Measurements from ENCODE around the gene DENND1B. TPM values are rescaled to one million over a fixed set of nuclear protein-coding genes. Genes with fewer than 3 reads are reported as not detected.

Gene DENND1B
- total and polyA plus RNA-seq, 2 of the 13 experiments (the other 11 are each of a cell fraction or from before 2014, with no cell fraction given): 2.6 to 5.7 TPM

GRCh38 chr1:197783510-197783948, 8.2 kb upstream of the DENND1B start (continued):
- TF ChIP-seq MLXIP (CRISPR knock-in tag; IDR thresholded peaks at IDR 0.05; ENCODE audit: borderline replicate concordance) (no peak), MTF2 (CRISPR knock-in tag; IDR thresholded peaks at IDR 0.05; ENCODE audit: borderline replicate concordance) (no peak), ZNF878 (CRISPR knock-in tag; IDR thresholded peaks at IDR 0.05) (no peak)

GRCh38 chr1:197782722-197783360, 7.6 kb upstream of the DENND1B start:
- Histone ChIP-seq H2AFZ (ENCODE audit: low read length) (no peak overlapping the region), H3K4me3 (replicated peaks in 1 of 3; ENCODE audit: insufficient read depth in 1 of 3, low read depth in 2 of 3, low read length in 3 of 3) (no peak overlapping the region), H3K4me2 (ENCODE audit: low read depth, low read length) (no peak overlapping the region), H3K79me2 (ENCODE audit: insufficient read depth, low read length) (no peaks in the 10 kb centered on the region), H3K9ac (ENCODE audit: insufficient read depth, low read depth, low read length) (no peak overlapping the region), H3K27me3 (ENCODE audit: control insufficient read depth in 1 of 2, insufficient read depth in 2 of 2, low read length in 2 of 2) (no peaks in the 10 kb centered on the region), H3K27ac (ENCODE audit: extremely low read length, insufficient read depth, low read length) (no peak overlapping the region), H3K9me3 (ENCODE audit: low read length) (no peaks in the 10 kb centered on the region), H4K20me1 (ENCODE audit: insufficient read depth, low read length) (no peaks in the 10 kb centered on the region), H3K36me3 (replicated peaks in 1 of 2; ENCODE audit: control insufficient read depth in 1 of 2, insufficient read depth in 2 of 2, low read length in 2 of 2) (no peaks in the 10 kb centered on the region), H3K4me1 (ENCODE audit: insufficient read depth, low read length) (no peaks in the 10 kb centered on the region)
- CTCF ChIA-PET (ENCODE audit: low intra/inter-chr PET ratio, low total read pairs): no interaction called here
- no peak for DNase-seq (ENCODE audit: low spot score)
- FAIRE-seq: no peak
- intact Hi-C loops (cut with micrococcal nuclease; ENCODE audit: unreplicated experiment): no loop called here
- BruUV-seq (replicated peaks): no TSS peak
- POLR2A ChIA-PET: no interaction called here
- 36% methylated on average over 3 of the region's 3 CpGs for WGBS (ENCODE audit: low lambda C conversion rate)
- in situ Hi-C loops (cut with HindIII; ENCODE audit: extremely low pct_ligation_motif_present, low pct_unique_long_range_greater_than_20kb): no loop called here
- ATAC-seq: no peak
- TF ChIP-seq CREBL2 (CRISPR knock-in tag; IDR thresholded peaks at IDR 0.05; ENCODE audit: borderline replicate concordance) (no peak), NFE2L1 (CRISPR knock-in tag; IDR thresholded peaks at IDR 0.05; ENCODE audit: borderline replicate concordance) (no peak), GRHL1 (CRISPR knock-in tag; conservative IDR thresholded peaks at IDR 0.05) (no peak), KDM2A (CRISPR knock-in tag; IDR thresholded peaks at IDR 0.05; ENCODE audit: borderline replicate concordance, low read depth) (no peak), ZNF317 (CRISPR knock-in tag; IDR thresholded peaks at IDR 0.05) (no peak), ZNF292 (CRISPR knock-in tag; IDR thresholded peaks at IDR 0.05; ENCODE audit: borderline replicate concordance, low read depth) (no peak), EP300 (IDR thresholded peaks at IDR 0.05; ENCODE audit: low read depth in 2 of 2, low read length in 2 of 2) (no peak), EP300 (CRISPR knock-in tag; IDR thresholded peaks at IDR 0.05; ENCODE audit: borderline replicate concordance) (no peak), ZNF550 (CRISPR knock-in tag; IDR thresholded peaks at IDR 0.05; ENCODE audit: borderline replicate concordance) (no peak), ZNF569 (CRISPR knock-in tag; IDR thresholded peaks at IDR 0.05; ENCODE audit: borderline replicate concordance) (no peak), SP2 (CRISPR knock-in tag; IDR thresholded peaks at IDR 0.05) (no peak), MED13 (CRISPR knock-in tag; IDR thresholded peaks at IDR 0.05) (no peak)
